Activated CD4-positive, alpha-beta T cell treated with anti-CD3 and anti-CD28 coated beads, Interleukin-2, amount 10 ng/mL, durations not matched to agents 7 days and 5 days (primary cell): ENCODE measurements around the gene ATP6V0B. TPM values are rescaled to one million over a fixed set of nuclear protein-coding genes. Genes with fewer than 3 reads are reported as not detected.

Source experiments
- CTCF ChIA-PET: fragments of 350-600 bp; sonication (Branson Sonifier 250); formaldehyde crosslinking; loops from one replicate; lab custom pipeline; 2021; ENCODE audit warnings: antibody characterized with exemption; lab: Charles Lee
- POLR2A ChIA-PET: fragments of 350-600 bp; sonication (Branson Sonifier 250); formaldehyde crosslinking; loops from one replicate; lab custom pipeline; 2021; ENCODE audit warnings: antibody characterized with exemption; lab: Charles Lee
- DNase-seq: peaks from one replicate; pipeline ENCODE4 v3.0.0-alpha.2; 2020
- H3K27ac Mint-ChIP-seq: one replicate; pipeline ENCODE4 v1.8.0; 2021; ENCODE audit warnings: mild to moderate bottlenecking, moderate library complexity, mixed read lengths
- H3K27me3 Mint-ChIP-seq: one replicate; pipeline ENCODE4 v1.8.0; 2021; ENCODE audit warnings: mixed read lengths
- H3K36me3 Mint-ChIP-seq: one replicate; pipeline ENCODE4 v1.8.0; 2021; ENCODE audit warnings: low read depth, mixed read lengths
- H3K4me1 Mint-ChIP-seq: one replicate; pipeline ENCODE4 v1.8.0; 2021; ENCODE audit warnings: mixed read lengths
- H3K4me3 Mint-ChIP-seq: one replicate; pipeline ENCODE4 v1.8.0; 2021; ENCODE audit warnings: mild to moderate bottlenecking, moderate library complexity, mixed read lengths
- H3K9me3 Mint-ChIP-seq: one replicate; pipeline ENCODE4 v1.8.0; 2021; ENCODE audit warnings: mixed read lengths
- total RNA-seq, 2 experiments: library from RNA; stranded (reverse); gene quantifications; one replicate each; pipeline ENCODE4 v1.2.3, GENCODE V29; 2021

ATP6V0B gene
- total RNA-seq, result 100 to 1,000 TPM in 1 of 2 experiments, 10 to 100 TPM in 1; 90.1 to 112 TPM

GRCh38 chr1:43974443-43975248 is at the start of gene ATP6V0B:
ATP6V0B (plus strand) TSS chr1:43974960; CDS start chr1:43975041, 81 bp downstream.
- Mint-ChIP-seq H3K36me3 (peaks cover 40% of the 10 kb centered on the region), H3K4me1 (peaks cover 59% of the 10 kb centered on the region), H3K9me3 (no peaks in the 10 kb centered on the region), H3K4me3 (peak within 1 kb of the TSS; percentile 84), H3K27me3 (no peaks in the 10 kb centered on the region), H3K27ac (peak within 1 kb of the TSS; percentile 89)
- DNase-seq, result peak; percentile 96
- POLR2A ChIA-PET, result no interaction called here
- CTCF ChIA-PET, result interaction anchor here (0.5 to 1.6 kb wide), 8 partner anchors 13 to 1212 kb away, joined by 3 to 5 read pairs (median 4); no protein-coding TSS in a partner anchor

GRCh38 chr1:43925846-43926245 is 48.9 kb upstream of the ATP6V0B start:
- ChIA-PET POLR2A (no interaction called here), CTCF (interaction anchor here (2.4 kb wide), 1 partner anchor 9 kb away, joined by 15 read pairs; no protein-coding TSS in a partner anchor)
- peaks cover 2% of the 10 kb centered on the region for H3K4me1 Mint-ChIP-seq
- no peak for DNase-seq
- no peaks in the 10 kb centered on the region for H3K9me3 Mint-ChIP-seq
- H3K27me3 Mint-ChIP-seq, result no peaks in the 10 kb centered on the region
- no peak overlapping the region for H3K4me3 Mint-ChIP-seq
- no peaks in the 10 kb centered on the region for H3K36me3 Mint-ChIP-seq
- H3K27ac Mint-ChIP-seq, result no peak overlapping the region

- POLR2A ChIA-PET, result no interaction called here
- Mint-ChIP-seq H3K4me1 (peaks cover 14% of the 10 kb centered on the region), H3K27me3 (peaks cover 16% of the 10 kb centered on the region), H3K27ac (no peak overlapping the region), H3K36me3 (no peaks in the 10 kb centered on the region), H3K9me3 (no peaks in the 10 kb centered on the region), H3K4me3 (no peak overlapping the region)
- DNase-seq, result peak; percentile 31
- CTCF ChIA-PET, result interaction anchor here (0.8 to 1.4 kb wide), 5 partner anchors 10 to 167 kb away, joined by 3 to 5 read pairs (median 3); no protein-coding TSS in a partner anchor
Measured at GRCh38 chr1:43930168-43930948, 44.4 kb upstream of the ATP6V0B start.

- ChIA-PET POLR2A (no interaction called here), CTCF (interaction anchor here (0.8 to 1.4 kb wide), 5 partner anchors 9 to 167 kb away, joined by 3 to 5 read pairs (median 3); no protein-coding TSS in a partner anchor)
- Mint-ChIP-seq H3K4me3 (no peak overlapping the region), H3K9me3 (no peaks in the 10 kb centered on the region), H3K27ac (no peak overlapping the region), H3K27me3 (peaks cover 19% of the 10 kb centered on the region), H3K4me1 (peaks cover 14% of the 10 kb centered on the region), H3K36me3 (no peaks in the 10 kb centered on the region)
- no peak for DNase-seq
Measured at GRCh38 chr1:43930949-43931275, 43.8 kb upstream of the ATP6V0B start.

GRCh38 chr1:43931711-43932660 is 42.8 kb upstream of the ATP6V0B start:
- H3K27me3 Mint-ChIP-seq, result peaks cover 21% of the 10 kb centered on the region
- ChIA-PET CTCF (interaction anchor here (1.1 to 6.7 kb wide), 4 partner anchors 15 to 402 kb away, joined by 3 to 93 read pairs (median 44); partner anchors contain the start of gene IPO13), POLR2A (no interaction called here)
- no peak for DNase-seq
- H3K9me3 Mint-ChIP-seq, result no peaks in the 10 kb centered on the region
- peaks cover 17% of the 10 kb centered on the region for H3K4me1 Mint-ChIP-seq
- no peak overlapping the region for H3K27ac Mint-ChIP-seq
- no peaks in the 10 kb centered on the region for H3K36me3 Mint-ChIP-seq
- no peak overlapping the region for H3K4me3 Mint-ChIP-seq

GRCh38 chr1:43932786-43933385 is 41.9 kb upstream of the ATP6V0B start:
- ChIA-PET CTCF (interaction anchor here (1.1 to 6.7 kb wide), 6 partner anchors 9 to 403 kb away, joined by 3 to 93 read pairs (median 7); partner anchors contain the start of gene IPO13), POLR2A (interaction anchor here (0.6 kb wide), 2 partner anchors 403 to 519 kb away, joined by 3 read pairs; no protein-coding TSS in a partner anchor)
- no peaks in the 10 kb centered on the region for H3K9me3 Mint-ChIP-seq
- H3K4me3 Mint-ChIP-seq, result no peak overlapping the region
- peaks cover 21% of the 10 kb centered on the region for H3K27me3 Mint-ChIP-seq
- no peak for DNase-seq
- H3K36me3 Mint-ChIP-seq, result no peaks in the 10 kb centered on the region
- H3K4me1 Mint-ChIP-seq, result peaks cover 17% of the 10 kb centered on the region
- no peak overlapping the region for H3K27ac Mint-ChIP-seq

GRCh38 chr1:43933386-43934100 is 41.2 kb upstream of the ATP6V0B start, which contains the start of gene ARTN:
ARTN (plus strand) TSS chr1:43933801; CDS start chr1:43935657, 1,856 bp downstream.
- peaks cover 17% of the 10 kb centered on the region for H3K4me1 Mint-ChIP-seq
- POLR2A ChIA-PET, result interaction anchor here (0.6 kb wide), 2 partner anchors 404 to 520 kb away, joined by 3 read pairs; no protein-coding TSS in a partner anchor
- H3K4me3 Mint-ChIP-seq, result no peak within 1 kb of the TSS
- no peak for DNase-seq
- CTCF ChIA-PET, result interaction anchor here (0.6 to 6.7 kb wide), 27 partner anchors 8 to 413 kb away, joined by 3 to 93 read pairs (median 5); partner anchors contain the start of genes DPH2 and IPO13
- no peaks in the 10 kb centered on the region for H3K36me3 Mint-ChIP-seq
- H3K27ac Mint-ChIP-seq, result no peak within 1 kb of the TSS
- H3K27me3 Mint-ChIP-seq, result peaks cover 21% of the 10 kb centered on the region
- no peaks in the 10 kb centered on the region for H3K9me3 Mint-ChIP-seq

- ChIA-PET CTCF (interaction anchor here (0.6 to 6.7 kb wide), 50 partner anchors 9 to 413 kb away, joined by 3 to 93 read pairs (median 4); partner anchors contain the start of genes DPH2, IPO13 and PTPRF), POLR2A (interaction anchor here (0.6 kb wide), 2 partner anchors 11 to 12 kb away, joined by 3 read pairs; no protein-coding TSS in a partner anchor)
- Mint-ChIP-seq H3K27ac (no peak overlapping the region), H3K4me3 (no peak overlapping the region), H3K27me3 (peaks cover 21% of the 10 kb centered on the region), H3K9me3 (no peaks in the 10 kb centered on the region), H3K4me1 (peaks cover 17% of the 10 kb centered on the region), H3K36me3 (no peaks in the 10 kb centered on the region)
- DNase-seq, result peak; percentile 62
Measured at GRCh38 chr1:43934101-43934985, 40.4 kb upstream of the ATP6V0B start.

- no peak overlapping the region for H3K4me3 Mint-ChIP-seq
- peaks cover 21% of the 10 kb centered on the region for H3K27me3 Mint-ChIP-seq
- DNase-seq, result no peak
- H3K9me3 Mint-ChIP-seq, result no peaks in the 10 kb centered on the region
- ChIA-PET POLR2A (interaction anchor here (0.6 kb wide), 1 partner anchor 10 kb away, joined by 3 read pairs; no protein-coding TSS in a partner anchor), CTCF (interaction anchor here (0.7 to 6.7 kb wide), 46 partner anchors 9 to 414 kb away, joined by 3 to 93 read pairs (median 5); partner anchors contain the start of genes DPH2, IPO13 and PTPRF)
- no peaks in the 10 kb centered on the region for H3K36me3 Mint-ChIP-seq
- peaks cover 20% of the 10 kb centered on the region for H3K4me1 Mint-ChIP-seq
- no peak overlapping the region for H3K27ac Mint-ChIP-seq
Measured at GRCh38 chr1:43934986-43935324, 39.8 kb upstream of the ATP6V0B start.
